ENCODE measurements around the gene AMTN. TPM values are rescaled to one million over a fixed set of nuclear protein-coding genes. Genes with fewer than 3 reads are reported as not detected.
A peak's percentile ranks its signal among the peaks of the same experiment; 100 is the strongest.
"Not testable (repeated sequence)": the region's sequence is repeated elsewhere in the genome, so short reads cannot be mapped to it uniquely, and the experiment has no call there.

AMTN gene
- total RNA-seq, 1 donor from 2014 or later = not detected

- TF ChIP-seq CTCF (conservative IDR thresholded peaks at IDR 0.05; ENCODE audit: low read depth, low read length) = no peak
- H3K4me3 ChIP-seq (ENCODE audit: low read depth, low read length) = no peak overlapping the region
- no peak for DNase-seq (ENCODE audit: low read depth)
Observed at GRCh38 chr4:70530997-70531396, 12.6 kb downstream of the AMTN start.

GRCh38 chr4:70531981-70532380, 13.6 kb downstream of the AMTN start:
- no peak for DNase-seq (ENCODE audit: low read depth)
- no peak overlapping the region for H3K4me3 ChIP-seq (ENCODE audit: low read depth, low read length)
- peak; percentile 20 for TF ChIP-seq CTCF (conservative IDR thresholded peaks at IDR 0.05; ENCODE audit: low read depth, low read length)

- no peak overlapping the region for H3K4me3 ChIP-seq (ENCODE audit: low read depth, low read length)
- no peak for TF ChIP-seq CTCF (conservative IDR thresholded peaks at IDR 0.05; ENCODE audit: low read depth, low read length)
- DNase-seq (ENCODE audit: low read depth) = no peak
Observed at GRCh38 chr4:70533211-70533610, 14.8 kb downstream of the AMTN start.

- no peak for TF ChIP-seq CTCF (conservative IDR thresholded peaks at IDR 0.05; ENCODE audit: low read depth, low read length)
- H3K4me3 ChIP-seq (ENCODE audit: low read depth, low read length) = no peak overlapping the region
- no peak for DNase-seq (ENCODE audit: low read depth)
Observed at GRCh38 chr4:70533791-70534190, 15.4 kb downstream of the AMTN start.

GRCh38 chr4:70534886-70535285, 16.5 kb downstream of the AMTN start:
- not testable (repeated sequence) for H3K4me3 ChIP-seq (ENCODE audit: low read depth, low read length); DNase-seq (ENCODE audit: low read depth)

- DNase-seq (ENCODE audit: low read depth) = no peak
- H3K4me3 ChIP-seq (ENCODE audit: low read depth, low read length) = no peak overlapping the region
- TF ChIP-seq CTCF (conservative IDR thresholded peaks at IDR 0.05; ENCODE audit: low read depth, low read length) = no peak
Observed at GRCh38 chr4:70538869-70539268, 20.5 kb downstream of the AMTN start.

GRCh38 chr4:70544279-70544868, 26.0 kb downstream of the AMTN start:
- DNase-seq (ENCODE audit: low read depth) = no peak
- H3K4me3 ChIP-seq (ENCODE audit: low read depth, low read length) = no peak overlapping the region
- peak; percentile 78 for TF ChIP-seq CTCF (conservative IDR thresholded peaks at IDR 0.05; ENCODE audit: low read depth, low read length)

All from epithelial cell of proximal tubule (primary cell).